Uterus (tissue), 2 donors: ENCODE measurements around the gene MBTD1.

ENCODE experiments used
- POLR2A ChIP-seq, 2 donors: fragments of 450-650 bp; IDR thresholded peaks; one replicate each; pipeline ENCODE4 v1.6.1; 2016; ENCODE audit warnings: antibody characterized with exemption in 2 of 2, mild to moderate bottlenecking in 1 of 2, moderate library complexity in 1 of 2
- TF ChIP-seq, protein P1 (sequence below), 4 experiments: fragments of 200-600 bp in 2 of 4; fragments of 450-650 bp in 2 of 4; sonication (generic) in 2 of 4; IDR thresholded peaks; one replicate each; pipeline ENCODE4 v1.5.1; 2016 to 2019; ENCODE audit warnings: antibody characterized with exemption in 4 of 4, mild to moderate bottlenecking in 2 of 4, moderate library complexity in 1 of 4

DNA sequence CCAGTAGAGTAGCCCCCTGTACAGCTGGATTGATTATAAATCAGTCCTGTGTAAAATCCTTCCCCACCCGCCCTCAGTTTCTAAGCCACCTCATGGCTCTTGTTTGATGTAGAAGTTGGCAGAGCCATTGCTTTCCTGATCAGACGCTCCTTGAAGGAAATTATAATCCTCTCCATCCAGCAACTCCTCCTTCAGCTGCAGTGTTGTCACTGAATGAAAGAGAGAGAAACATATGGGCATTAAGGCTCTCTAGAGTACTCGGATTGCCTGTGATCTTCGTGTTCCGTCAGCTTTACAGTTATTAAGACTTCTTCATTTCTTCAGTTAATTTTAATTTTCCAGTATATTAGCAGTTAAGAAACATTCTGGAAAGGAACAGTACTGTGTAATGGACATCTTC is 79.4 kb downstream of the MBTD1 start:
- TF ChIP-seq, protein P1, sequence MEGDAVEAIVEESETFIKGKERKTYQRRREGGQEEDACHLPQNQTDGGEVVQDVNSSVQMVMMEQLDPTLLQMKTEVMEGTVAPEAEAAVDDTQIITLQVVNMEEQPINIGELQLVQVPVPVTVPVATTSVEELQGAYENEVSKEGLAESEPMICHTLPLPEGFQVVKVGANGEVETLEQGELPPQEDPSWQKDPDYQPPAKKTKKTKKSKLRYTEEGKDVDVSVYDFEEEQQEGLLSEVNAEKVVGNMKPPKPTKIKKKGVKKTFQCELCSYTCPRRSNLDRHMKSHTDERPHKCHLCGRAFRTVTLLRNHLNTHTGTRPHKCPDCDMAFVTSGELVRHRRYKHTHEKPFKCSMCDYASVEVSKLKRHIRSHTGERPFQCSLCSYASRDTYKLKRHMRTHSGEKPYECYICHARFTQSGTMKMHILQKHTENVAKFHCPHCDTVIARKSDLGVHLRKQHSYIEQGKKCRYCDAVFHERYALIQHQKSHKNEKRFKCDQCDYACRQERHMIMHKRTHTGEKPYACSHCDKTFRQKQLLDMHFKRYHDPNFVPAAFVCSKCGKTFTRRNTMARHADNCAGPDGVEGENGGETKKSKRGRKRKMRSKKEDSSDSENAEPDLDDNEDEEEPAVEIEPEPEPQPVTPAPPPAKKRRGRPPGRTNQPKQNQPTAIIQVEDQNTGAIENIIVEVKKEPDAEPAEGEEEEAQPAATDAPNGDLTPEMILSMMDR (IDR thresholded peaks at IDR 0.05): no peak
- TF ChIP-seq POLR2A (IDR thresholded peaks at IDR 0.05): no peak
